GM23248 (cell line): ENCODE measurements around the gene CRYBG2.

ENCODE experiments used
- EZH2 ChIP-seq: fragments of 200-600 bp; sonication (generic); IDR thresholded peaks from 2 replicates; pipeline ENCODE4 v1.6.1; 2018; ENCODE audit warnings: antibody characterized with exemption, mild to moderate bottlenecking; ENCODE audit not compliant: insufficient read depth, poor library complexity, severe bottlenecking
- EZH2phosphoT487 ChIP-seq: fragments of 200-600 bp; sonication (generic); IDR thresholded peaks from 2 replicates; pipeline ENCODE4 v1.6.1; 2018; ENCODE audit warnings: antibody characterized with exemption, moderate library complexity, mild to moderate bottlenecking, low read depth; ENCODE audit not compliant: insufficient read depth

DNA sequence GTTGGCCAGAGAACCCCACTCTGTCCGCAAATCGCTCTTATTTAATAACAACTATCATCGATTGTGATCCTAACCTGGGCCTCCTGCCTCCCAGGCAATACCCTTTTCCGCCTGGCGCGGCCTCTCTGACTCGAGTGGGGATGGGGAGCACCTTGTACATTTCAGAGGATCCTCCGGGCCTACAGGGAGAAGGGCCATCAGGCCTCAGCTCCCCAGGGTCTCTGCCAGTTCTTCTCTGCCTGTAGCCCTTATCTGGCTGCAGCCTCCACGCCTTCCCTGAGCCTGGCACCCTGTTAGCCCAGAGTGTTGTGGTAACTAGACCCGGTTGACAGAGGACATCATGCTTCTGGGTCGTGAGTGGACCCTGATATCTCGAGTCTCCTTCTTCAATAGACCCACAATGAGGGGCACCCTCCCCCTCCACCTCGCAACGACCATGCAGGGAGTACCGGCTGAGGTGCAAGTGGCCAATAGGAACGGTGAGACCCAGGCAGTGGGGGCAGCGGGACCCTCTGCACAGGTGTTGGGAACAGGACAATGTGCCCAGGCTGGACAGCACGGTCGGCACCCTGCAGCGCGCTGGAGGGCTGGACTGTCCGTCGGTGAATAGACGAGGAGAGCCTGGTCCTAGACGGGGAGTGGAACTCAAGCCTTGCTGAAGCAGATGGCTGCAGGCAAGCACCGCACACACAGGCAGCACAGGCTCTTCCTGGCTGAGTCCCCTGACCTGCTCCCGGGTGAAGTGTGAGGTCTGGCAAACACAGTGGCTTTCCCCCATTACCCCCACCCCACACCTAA lies 7.1 kb upstream of the CRYBG2 start:
- TF ChIP-seq EZH2phosphoT487 (no peak), EZH2 (no peak)
